Measurements from ENCODE around the gene SOWAHA. TPM values are rescaled to one million over a fixed set of nuclear protein-coding genes. Genes with fewer than 3 reads are reported as not detected.

Gene SOWAHA
- total RNA-seq, 1 experiment from 2014 or later = 0.20 TPM

- Histone ChIP-seq H4K5ac (ENCODE audit: insufficient read length, low read depth, low read length) (no peak overlapping the region), H3T11ph (ENCODE audit: low read length) (no peak overlapping the region), H3K4ac (ENCODE audit: low read depth, low read length) (no peak overlapping the region), H2BK20ac (ENCODE audit: low read depth, low read length, poor library complexity, severe bottlenecking) (no peak overlapping the region), H3K79me1 (ENCODE audit: insufficient read depth, low read depth, low read length, poor library complexity, severe bottlenecking) (no peaks in the 10 kb centered on the region), H2AK5ac (ENCODE audit: insufficient read length, low read length) (no peak overlapping the region), H4K91ac (ENCODE audit: insufficient read length, low read depth, low read length) (no peak overlapping the region), H3K9me3 (ENCODE audit: control insufficient read depth, low read depth, low read length) (no peaks in the 10 kb centered on the region), H2BK12ac (ENCODE audit: insufficient read length, low read depth, low read length) (no peak overlapping the region), H2AFZ (ENCODE audit: low read length) (no peak overlapping the region), H2BK5ac (ENCODE audit: insufficient read length, low read length) (no peak overlapping the region), H3K14ac (ENCODE audit: insufficient read depth, low read length) (no peak overlapping the region), H3K79me2 (ENCODE audit: insufficient read depth, low read length) (no peaks in the 10 kb centered on the region), H3K23me2 (ENCODE audit: insufficient read length, low read depth, low read length, poor library complexity, severe bottlenecking) (no peaks in the 10 kb centered on the region), H3K4me2 (ENCODE audit: insufficient read depth, insufficient read length, low read length) (no peak overlapping the region), H3K27me3 (ENCODE audit: insufficient read depth, low read length) (peaks cover 7% of the 10 kb centered on the region), H4K20me1 (ENCODE audit: control insufficient read depth, insufficient read depth, insufficient read length) (no peaks in the 10 kb centered on the region), H2BK15ac (ENCODE audit: low read depth, low read length) (no peak overlapping the region), H3K9ac (ENCODE audit: extremely low read depth, insufficient read length, low read length) (no peak overlapping the region), H4K8ac (replicated peaks; ENCODE audit: insufficient read length, low read depth, low read length) (no peak overlapping the region), H2BK120ac (ENCODE audit: low read depth, low read length, poor library complexity, severe bottlenecking) (no peak overlapping the region), H3K27ac (ENCODE audit: insufficient read length, low read depth, low read length) (no peak overlapping the region), H3K4me1 (ENCODE audit: insufficient read depth, low read length) (no peaks in the 10 kb centered on the region), H3K18ac (ENCODE audit: insufficient read length, low read depth, low read length) (no peak overlapping the region), H3K23ac (ENCODE audit: insufficient read length, low read depth, low read length) (no peak overlapping the region), H3K56ac (ENCODE audit: insufficient read length, low read depth, low read length) (no peak overlapping the region)
- Mint-ChIP-seq H3K9me3 (no peaks in the 10 kb centered on the region), H3K4me3 (no peak overlapping the region), H3K27me3 (ENCODE audit: low read depth) (peaks cover 62% of the 10 kb centered on the region), H3K27ac (no peak overlapping the region), H3K36me3 (ENCODE audit: insufficient read depth in 1 of 3, low read depth in 3 of 3) (no peaks in the 10 kb centered on the region), H3K4me1 (peaks cover 9 to 18% of the 10 kb centered on the region in 2 experiments)
- DNase-seq = peak; percentile 83
- WGBS (ENCODE audit: extremely low coverage, insufficient read length, low lambda C conversion rate) = no CpG with 5 or more reads among the region's 12 CpGs
- peak; percentile 66 for TF ChIP-seq CTCF (conservative IDR thresholded peaks at IDR 0.05)
These were observed 5.8 kb upstream of the SOWAHA start for GRCh38 chr5:132807163-132807838.
